ENCODE results near the gene ADAM15. TPM values are rescaled to one million over a fixed set of nuclear protein-coding genes. Genes with fewer than 3 reads are reported as not detected.

Gene ADAM15
- polyA plus RNA-seq, 1 donor from 2014 or later, result 8.0 TPM

DNA sequence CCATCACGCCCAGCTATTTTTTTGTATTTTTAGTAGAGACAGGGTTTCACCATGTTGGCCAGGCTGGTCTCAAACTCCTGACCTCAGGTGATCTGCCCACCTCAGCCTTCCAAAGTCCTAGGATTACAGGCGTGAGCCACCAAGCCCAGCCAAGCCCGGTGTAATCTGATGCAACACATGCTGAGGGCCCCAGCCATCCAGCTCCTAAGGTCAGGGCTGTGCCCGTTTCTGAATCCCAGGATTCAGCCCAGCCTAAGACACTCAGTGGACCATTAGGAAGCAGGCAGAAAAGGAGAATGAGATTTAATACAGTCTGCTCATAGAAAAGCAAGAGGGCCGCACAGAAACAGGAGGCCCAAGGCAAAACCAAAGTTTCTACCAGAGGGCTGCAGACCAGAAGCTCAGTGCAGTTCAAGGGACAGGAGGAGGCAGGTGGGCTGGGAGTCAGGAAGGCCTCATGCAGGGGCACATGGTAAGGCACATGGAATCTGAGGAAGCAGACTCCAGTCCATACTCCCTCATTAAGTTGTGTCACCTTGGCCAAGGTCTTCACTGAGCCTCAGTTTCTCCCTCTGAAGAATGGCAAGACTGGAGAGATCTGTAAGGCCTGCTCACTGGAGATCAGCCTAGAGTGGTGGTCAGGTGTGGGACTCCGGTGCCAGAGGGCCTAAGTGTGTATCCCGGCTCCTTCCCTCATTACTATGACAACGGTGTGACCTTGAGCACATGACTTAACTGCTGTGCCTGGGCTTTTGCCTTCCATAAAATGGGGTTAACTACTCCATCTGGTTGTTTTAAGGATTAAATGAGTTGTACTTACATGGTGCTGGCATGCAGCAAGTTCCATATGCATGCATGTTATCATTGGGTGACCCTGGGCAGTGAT is 2.4 kb upstream of the ADAM15 start:
- peak overlapping the region in 1 of 4 donors; percentile 87 for H3K4me3 Mint-ChIP-seq
- no peaks in the 10 kb centered on the region for H3K27me3 Mint-ChIP-seq
- H3K9me3 Mint-ChIP-seq, result no peaks in the 10 kb centered on the region
- peak overlapping the region in 1 of 3 donors; percentile 49 for H3K27ac Mint-ChIP-seq
- H3K4me1 Mint-ChIP-seq, result peaks cover 3 to 18% (median 13%) of the 10 kb centered on the region in 3 donors
- peaks cover 1% of the 10 kb centered on the region for H3K36me3 Mint-ChIP-seq

DNA sequence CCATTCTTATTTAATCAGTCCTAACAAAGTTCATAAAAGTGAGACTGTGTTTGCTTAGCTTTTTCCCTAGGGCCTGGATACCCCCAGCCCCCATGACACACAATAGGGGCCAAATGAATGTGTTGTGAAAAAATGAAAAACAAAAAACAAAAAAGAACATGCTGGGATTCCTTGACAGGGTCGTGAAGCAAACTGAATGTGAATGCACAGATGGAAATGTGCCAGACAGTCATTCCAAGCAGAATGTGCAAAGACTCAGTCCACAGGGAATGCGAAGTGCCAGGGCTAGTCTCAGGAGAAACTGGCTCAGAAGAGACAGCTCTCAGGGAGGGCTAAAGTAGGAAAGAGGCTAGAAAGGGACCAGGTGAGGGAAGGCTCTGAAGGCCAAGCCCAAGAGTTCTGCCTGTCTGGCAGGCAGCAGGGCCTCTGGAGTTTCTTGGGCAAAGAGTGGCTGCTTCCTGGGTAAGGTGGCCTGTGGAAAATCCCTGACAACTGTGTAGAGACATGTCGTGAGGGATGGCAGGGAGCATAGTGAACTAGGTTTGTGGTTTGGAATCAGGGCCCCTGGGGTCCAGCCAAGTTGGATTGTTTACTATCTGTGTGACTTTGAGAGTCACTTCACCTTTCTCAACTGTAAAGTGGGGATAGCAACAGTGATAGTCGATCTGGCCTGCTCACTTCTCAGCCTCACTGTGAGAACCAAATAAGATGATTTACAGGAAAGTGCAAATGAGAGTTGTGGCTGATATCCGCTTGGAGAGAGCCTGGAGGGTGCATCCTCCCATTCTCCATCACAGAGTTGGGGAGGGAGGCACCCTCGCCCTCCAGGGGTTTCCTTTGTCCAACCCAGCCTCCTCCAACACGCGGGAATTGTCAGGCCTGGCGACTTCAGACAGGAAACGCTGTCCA is 1.2 kb upstream of the ADAM15 start:
- Mint-ChIP-seq H3K27ac (peak overlapping the region; percentile 16 to 59 (median 49)), H3K4me1 (peaks cover 3 to 16% (median 12%) of the 10 kb centered on the region in 3 donors), H3K36me3 (no peaks in the 10 kb centered on the region), H3K27me3 (no peaks in the 10 kb centered on the region), H3K4me3 (peak overlapping the region; percentile 86 to 95 (median 88)), H3K9me3 (no peaks in the 10 kb centered on the region)

DNA sequence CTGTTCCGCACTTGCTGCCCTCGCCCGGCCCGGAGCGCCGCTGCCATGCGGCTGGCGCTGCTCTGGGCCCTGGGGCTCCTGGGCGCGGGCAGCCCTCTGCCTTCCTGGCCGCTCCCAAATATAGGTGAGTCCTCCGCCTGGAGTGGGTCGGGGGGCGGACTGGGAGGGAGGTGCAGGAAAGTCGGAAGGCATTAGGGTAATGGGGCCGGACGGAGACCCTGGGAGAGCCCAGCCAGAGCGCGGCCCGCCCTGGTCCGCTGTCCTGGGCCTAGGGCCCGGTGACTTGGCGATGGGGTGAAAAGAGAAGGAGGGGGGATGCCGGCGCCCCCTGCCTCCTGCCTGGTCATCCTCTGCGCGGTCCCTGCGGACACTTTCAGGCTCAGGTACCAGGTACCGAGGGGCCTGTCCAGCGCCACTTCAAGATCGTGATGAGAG is 243 bp downstream of the ADAM15 start:
- H3K4me1 Mint-ChIP-seq, result peaks cover 0 to 13% (median 9%) of the 10 kb centered on the region in 3 donors
- H3K9me3 Mint-ChIP-seq, result peaks cover 0 to 1% (median 0%) of the 10 kb centered on the region in 3 donors
- H3K27ac Mint-ChIP-seq, result no peak overlapping the region
- no peaks in the 10 kb centered on the region for H3K27me3 Mint-ChIP-seq
- no peaks in the 10 kb centered on the region for H3K36me3 Mint-ChIP-seq
- peak overlapping the region; percentile 69 to 93 (median 88) for H3K4me3 Mint-ChIP-seq

DNA sequence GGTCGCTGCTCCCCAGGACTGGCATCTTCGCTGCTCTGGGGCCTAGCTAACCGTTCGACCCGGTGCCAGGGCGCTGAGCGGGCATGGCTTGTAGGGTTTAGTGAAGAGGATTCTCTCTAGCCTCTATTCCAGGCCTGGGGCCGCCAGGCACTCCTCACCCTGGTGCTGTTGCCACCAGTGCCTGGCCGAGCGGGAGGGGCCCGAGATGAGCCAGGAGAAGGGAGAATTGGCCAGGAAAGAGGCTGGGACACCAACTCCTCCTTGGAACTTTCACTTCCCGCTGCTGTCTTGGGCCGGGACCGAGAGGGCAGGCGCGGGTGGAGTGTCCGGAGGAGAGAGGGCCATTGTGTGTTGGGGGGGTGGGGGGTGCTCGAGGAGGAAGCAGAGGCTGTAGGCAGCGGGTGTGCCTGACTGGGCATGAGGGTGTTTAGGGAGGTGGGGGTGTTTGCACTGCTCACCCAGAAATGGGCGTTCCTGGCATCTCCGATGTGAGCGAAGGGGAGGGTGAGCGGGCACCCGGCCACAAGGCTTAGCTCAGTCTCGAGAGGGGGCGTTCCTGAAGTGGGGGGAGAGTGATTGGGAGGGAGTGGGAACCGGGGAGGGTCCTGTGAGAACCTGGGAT is 772 bp downstream of the ADAM15 start:
- peaks cover 0 to 1% (median 0%) of the 10 kb centered on the region in 3 donors for H3K9me3 Mint-ChIP-seq
- H3K4me1 Mint-ChIP-seq, result peaks cover 0 to 13% (median 9%) of the 10 kb centered on the region in 3 donors
- H3K27me3 Mint-ChIP-seq, result no peaks in the 10 kb centered on the region
- peak overlapping the region in 1 of 3 donors; percentile 64 for H3K27ac Mint-ChIP-seq
- peak overlapping the region; percentile 69 to 93 (median 88) for H3K4me3 Mint-ChIP-seq
- no peaks in the 10 kb centered on the region for H3K36me3 Mint-ChIP-seq

DNA sequence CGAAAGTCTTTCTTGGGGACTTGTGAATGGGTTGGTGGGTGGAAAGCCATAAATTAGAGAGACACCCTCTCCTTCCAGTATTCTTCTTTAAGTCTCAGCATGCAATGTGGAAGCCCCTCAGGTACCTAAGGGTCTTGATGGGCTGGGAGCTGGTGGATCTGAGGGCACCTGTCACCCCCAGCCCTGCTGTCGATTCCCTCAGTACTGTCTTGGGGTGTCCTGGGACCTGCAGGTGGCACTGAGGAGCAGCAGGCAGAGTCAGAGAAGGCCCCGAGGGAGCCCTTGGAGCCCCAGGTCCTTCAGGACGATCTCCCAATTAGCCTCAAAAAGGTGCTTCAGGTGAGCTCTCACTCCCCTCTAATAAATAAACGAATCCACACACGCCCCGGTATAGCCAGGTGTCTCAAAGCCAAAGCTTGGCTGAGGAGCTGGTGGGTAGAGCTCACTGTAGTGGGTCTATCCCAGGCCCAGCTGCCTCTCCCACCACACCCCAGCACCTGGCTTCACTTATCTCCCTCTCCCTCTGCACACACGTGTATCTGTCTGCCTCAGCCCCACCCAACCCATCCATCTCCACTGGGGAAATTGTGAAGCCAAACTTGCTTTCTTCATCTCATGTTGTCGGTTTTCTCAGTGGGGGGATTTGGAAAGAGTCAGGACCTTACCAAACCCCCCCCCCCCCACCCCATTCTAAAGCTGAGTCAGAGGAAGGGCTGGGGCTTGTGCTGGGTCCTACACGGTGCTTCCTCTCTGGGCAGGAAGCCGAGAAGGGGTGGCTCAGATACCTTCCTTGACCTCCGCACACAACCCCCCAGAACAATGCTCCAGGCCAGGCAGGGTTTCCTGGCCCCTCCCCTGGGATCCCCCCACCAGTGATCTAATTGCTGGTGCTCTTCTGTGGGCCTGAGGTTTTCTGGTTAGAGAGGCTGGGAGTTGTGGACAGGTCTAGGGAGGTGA is 1.6 kb downstream of the ADAM15 start:
- H3K36me3 Mint-ChIP-seq, result no peaks in the 10 kb centered on the region
- H3K4me3 Mint-ChIP-seq, result peak overlapping the region; percentile 69 to 93 (median 88)
- peaks cover 0 to 13% (median 9%) of the 10 kb centered on the region in 3 donors for H3K4me1 Mint-ChIP-seq
- no peaks in the 10 kb centered on the region for H3K27me3 Mint-ChIP-seq
- H3K9me3 Mint-ChIP-seq, result peaks cover 0 to 1% (median 0%) of the 10 kb centered on the region in 3 donors
- H3K27ac Mint-ChIP-seq, result peak overlapping the region in 2 of 3 donors; percentile 31 to 64

- Mint-ChIP-seq H3K4me3 (peak overlapping the region in 2 of 4 donors; percentile 84 to 88), H3K9me3 (peaks cover 0 to 1% (median 0%) of the 10 kb centered on the region in 3 donors), H3K36me3 (no peaks in the 10 kb centered on the region), H3K4me1 (peaks cover 0 to 13% (median 9%) of the 10 kb centered on the region in 3 donors), H3K27me3 (no peaks in the 10 kb centered on the region), H3K27ac (no peak overlapping the region)
These were observed 2.5 kb downstream of the ADAM15 start for GRCh38 chr1:155053531-155054105.

DNA sequence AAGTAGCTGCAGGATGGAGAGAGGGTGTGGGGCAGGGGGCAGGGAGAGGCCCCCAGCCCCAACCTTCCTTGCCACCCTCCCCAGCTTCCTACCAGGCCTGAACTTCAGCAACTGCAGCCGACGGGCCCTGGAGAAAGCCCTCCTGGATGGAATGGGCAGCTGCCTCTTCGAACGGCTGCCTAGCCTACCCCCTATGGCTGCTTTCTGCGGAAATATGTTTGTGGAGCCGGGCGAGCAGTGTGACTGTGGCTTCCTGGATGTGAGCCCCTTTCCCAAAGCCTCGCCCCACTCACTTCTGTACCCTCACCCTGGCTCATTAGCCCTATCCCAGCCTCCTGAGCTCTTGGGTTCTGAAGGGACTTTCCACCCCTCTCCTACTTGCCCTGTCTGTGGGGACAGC is 6.0 kb downstream of the ADAM15 start:
- H3K36me3 Mint-ChIP-seq, result no peaks in the 10 kb centered on the region
- peaks cover 0 to 1% (median 0%) of the 10 kb centered on the region in 3 donors for H3K9me3 Mint-ChIP-seq
- peaks cover 0 to 14% (median 12%) of the 10 kb centered on the region in 3 donors for H3K4me1 Mint-ChIP-seq
- no peaks in the 10 kb centered on the region for H3K27me3 Mint-ChIP-seq
- no peak overlapping the region for H3K4me3 Mint-ChIP-seq
- H3K27ac Mint-ChIP-seq, result no peak overlapping the region

GRCh38 chr1:155057788-155058211 is 6.7 kb downstream of the ADAM15 start:
- no peaks in the 10 kb centered on the region for H3K27me3 Mint-ChIP-seq
- peaks cover 0 to 13% (median 11%) of the 10 kb centered on the region in 3 donors for H3K4me1 Mint-ChIP-seq
- peaks cover 0 to 1% (median 0%) of the 10 kb centered on the region in 3 donors for H3K9me3 Mint-ChIP-seq
- no peak overlapping the region for H3K27ac Mint-ChIP-seq
- H3K36me3 Mint-ChIP-seq, result no peaks in the 10 kb centered on the region
- no peak overlapping the region for H3K4me3 Mint-ChIP-seq

- Mint-ChIP-seq H3K9me3 (peaks cover 0 to 1% (median 0%) of the 10 kb centered on the region in 3 donors), H3K4me1 (peaks cover 15 to 21% (median 15%) of the 10 kb centered on the region in 3 donors), H3K27me3 (no peaks in the 10 kb centered on the region), H3K27ac (no peak overlapping the region), H3K36me3 (no peaks in the 10 kb centered on the region), H3K4me3 (no peak overlapping the region)
These were observed 9.6 kb downstream of the ADAM15 start for GRCh38 chr1:155060736-155061135.

GRCh38 chr1:155061381-155062150 is 10.4 kb downstream of the ADAM15 start:
- Mint-ChIP-seq H3K4me1 (peaks cover 15 to 23% (median 17%) of the 10 kb centered on the region in 3 donors), H3K9me3 (no peaks in the 10 kb centered on the region), H3K27ac (peak overlapping the region in 1 of 3 donors; percentile 40), H3K36me3 (no peaks in the 10 kb centered on the region), H3K4me3 (peak overlapping the region; percentile 72 to 89 (median 81)), H3K27me3 (no peaks in the 10 kb centered on the region)

- Mint-ChIP-seq H3K27me3 (no peaks in the 10 kb centered on the region), H3K9me3 (no peaks in the 10 kb centered on the region), H3K36me3 (no peaks in the 10 kb centered on the region), H3K4me3 (peak overlapping the region; percentile 88 to 95 (median 93)), H3K4me1 (peaks cover 15 to 28% (median 20%) of the 10 kb centered on the region in 3 donors), H3K27ac (peak overlapping the region in 1 of 3 donors; percentile 69)
These were observed 11.1 kb downstream of the ADAM15 start for GRCh38 chr1:155062151-155062686.

DNA sequence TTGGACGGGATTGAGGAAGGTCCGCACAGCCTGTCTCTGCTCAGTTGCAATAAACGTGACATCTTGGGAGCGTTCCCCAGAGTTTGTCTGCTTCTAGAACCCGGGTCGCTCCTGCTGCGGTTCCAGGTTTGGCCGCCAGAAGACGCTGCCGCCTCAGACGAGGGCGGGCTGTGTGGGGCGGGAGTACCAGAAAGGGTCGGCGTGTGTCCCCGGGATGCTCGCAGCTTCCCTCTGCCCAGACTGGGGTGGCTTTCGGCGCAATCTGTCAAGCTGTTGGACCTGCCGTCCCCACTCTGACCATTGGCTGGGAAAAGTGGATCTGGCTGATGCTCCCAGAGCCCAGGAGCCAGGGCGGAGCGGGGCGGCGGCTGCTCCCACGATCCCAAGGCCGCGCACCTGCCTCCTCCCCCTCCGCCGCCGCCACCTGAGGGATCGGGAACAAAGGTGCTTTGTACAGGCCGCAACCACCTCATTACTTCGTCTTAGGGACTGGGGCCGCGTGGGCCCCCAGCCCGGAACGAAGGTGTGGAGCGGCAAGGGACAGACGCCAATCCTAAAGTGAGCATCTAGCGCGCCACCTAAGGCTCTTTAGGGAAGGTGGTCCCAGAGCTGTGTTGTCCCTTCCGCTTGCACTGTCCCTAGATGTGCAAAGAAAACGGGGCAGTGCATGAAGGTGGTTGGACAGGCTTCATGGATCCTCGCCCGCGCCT is 11.7 kb downstream of the ADAM15 start:
- Mint-ChIP-seq H3K27ac (peak overlapping the region; percentile 28 to 86 (median 69)), H3K4me3 (peak overlapping the region; percentile 88 to 95 (median 93)), H3K9me3 (no peaks in the 10 kb centered on the region), H3K36me3 (no peaks in the 10 kb centered on the region), H3K4me1 (peaks cover 15 to 31% (median 20%) of the 10 kb centered on the region in 3 donors), H3K27me3 (no peaks in the 10 kb centered on the region)

All from IgD-negative memory B cell (primary cell).